Activated CD4-positive, alpha-beta T cell treated with anti-CD3 and anti-CD28 coated beads for 48 hours (primary cell): ENCODE data around the gene DEGS2.
"Not testable (repeated sequence)": the region's sequence is repeated elsewhere in the genome, so short reads cannot be mapped to it uniquely, and the experiment has no call there.

Experiments used
- DNase-seq: peaks from one replicate; pipeline ENCODE4 v3.0.0-alpha.2; 2020

Gene DEGS2

GRCh38 chr14:100178691-100179090, 19.2 kb upstream of the DEGS2 start:
- no peak for DNase-seq

- no peak for DNase-seq
Observed at GRCh38 chr14:100176811-100177327, 17.4 kb upstream of the DEGS2 start.

- DNase-seq: no peak
Observed at GRCh38 chr14:100173353-100173752, 13.9 kb upstream of the DEGS2 start.

DNA sequence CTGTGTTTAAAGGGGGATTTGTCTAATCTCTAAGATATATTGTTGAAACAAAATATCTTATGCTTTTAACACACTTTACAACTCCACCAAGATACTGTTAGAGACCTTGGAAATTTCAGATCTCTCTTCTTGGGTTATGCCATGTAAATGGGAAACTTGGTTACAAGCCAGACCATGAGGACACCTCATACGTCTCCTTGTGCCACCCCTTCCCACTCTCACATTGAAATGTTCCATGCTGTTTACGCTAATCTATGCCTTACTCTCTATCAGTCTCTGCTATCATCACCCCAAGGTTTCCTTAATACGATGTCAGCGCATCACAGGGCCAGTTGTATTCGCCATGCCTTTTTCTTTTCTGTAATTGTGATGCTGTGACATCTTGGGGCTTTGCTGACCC, 13.4 kb upstream of the DEGS2 start:
- no peak for DNase-seq

GRCh38 chr14:100170880-100171279, 11.4 kb upstream of the DEGS2 start:
- no peak for DNase-seq

DNA sequence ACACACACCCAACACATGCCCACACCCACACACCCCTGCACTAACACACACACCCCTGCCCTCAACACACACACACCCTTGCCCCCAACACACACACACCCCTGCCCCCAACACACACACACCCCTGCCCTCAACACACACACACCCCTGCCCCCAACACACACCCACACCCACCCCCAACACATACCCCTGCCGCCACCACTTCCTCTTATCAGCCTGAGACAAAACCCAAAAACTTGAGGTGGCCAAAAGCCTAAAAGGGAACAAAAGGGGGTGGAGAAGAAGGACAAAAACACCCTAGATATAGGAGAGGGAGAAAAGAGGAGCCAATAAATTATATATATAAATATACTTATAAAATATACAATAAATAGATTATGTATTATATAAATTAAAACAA, 9.1 kb upstream of the DEGS2 start:
- no peak for DNase-seq

DNA sequence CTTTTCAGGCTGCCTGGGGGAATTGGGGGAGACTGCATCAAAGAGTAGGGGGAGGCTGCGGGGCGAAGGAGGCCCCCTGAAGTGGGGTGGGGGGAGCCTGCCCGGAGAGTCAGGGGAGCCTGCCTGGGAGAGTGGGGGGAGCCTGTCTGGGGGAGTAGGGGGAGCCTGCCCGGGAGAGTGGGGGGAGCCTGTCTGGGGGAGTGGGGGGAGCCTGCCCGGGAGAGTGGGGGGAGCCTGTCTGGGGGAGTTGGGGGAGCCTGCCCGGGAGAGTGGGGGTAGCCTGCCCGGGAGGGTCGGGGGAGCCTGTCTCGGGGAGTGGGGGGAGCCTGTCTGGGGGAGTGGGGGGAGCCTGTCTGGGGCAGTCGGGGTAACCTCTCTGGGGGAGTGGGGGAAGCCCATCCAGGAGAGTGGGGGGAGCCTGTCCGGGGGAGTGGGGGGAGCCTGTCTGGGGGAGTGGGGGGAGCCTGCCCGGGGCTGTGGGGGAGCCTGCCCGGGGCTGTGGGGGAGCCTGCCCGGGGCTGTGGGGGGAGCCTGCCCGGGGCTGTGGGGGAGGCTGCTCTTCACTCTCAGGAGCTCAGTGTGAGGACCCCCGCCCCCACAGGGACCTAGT, 6.5 kb upstream of the DEGS2 start:
- DNase-seq: no peak

GRCh38 chr14:100165376-100165775, 5.9 kb upstream of the DEGS2 start:
- DNase-seq: no peak

DNA sequence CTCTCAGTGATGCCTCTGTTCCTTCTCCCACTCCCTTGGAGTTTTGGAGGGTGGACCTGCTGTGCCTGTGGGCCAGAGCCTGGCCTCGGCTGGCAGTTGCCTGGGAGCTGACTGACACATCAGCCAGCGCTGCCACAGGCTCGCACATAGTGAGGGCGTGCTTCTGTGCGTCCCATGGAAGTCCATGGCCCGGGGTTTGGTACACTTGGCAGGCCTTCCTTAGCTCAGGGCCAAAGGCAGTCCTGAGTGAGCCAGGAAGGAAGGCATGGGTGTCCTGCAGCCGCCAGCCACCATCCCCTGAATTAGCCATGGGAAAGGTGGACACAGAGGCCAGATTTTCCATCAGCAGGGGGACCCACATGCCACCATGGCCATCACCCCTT, 1.1 kb upstream of the DEGS2 start:
- DNase-seq: no peak

GRCh38 chr14:100159865-100160533, 554 bp upstream of the DEGS2 start:
- DNase-seq: peak; percentile 33

- DNase-seq: no peak
Observed at GRCh38 chr14:100158566-100159093, 815 bp downstream of the DEGS2 start.

DNA sequence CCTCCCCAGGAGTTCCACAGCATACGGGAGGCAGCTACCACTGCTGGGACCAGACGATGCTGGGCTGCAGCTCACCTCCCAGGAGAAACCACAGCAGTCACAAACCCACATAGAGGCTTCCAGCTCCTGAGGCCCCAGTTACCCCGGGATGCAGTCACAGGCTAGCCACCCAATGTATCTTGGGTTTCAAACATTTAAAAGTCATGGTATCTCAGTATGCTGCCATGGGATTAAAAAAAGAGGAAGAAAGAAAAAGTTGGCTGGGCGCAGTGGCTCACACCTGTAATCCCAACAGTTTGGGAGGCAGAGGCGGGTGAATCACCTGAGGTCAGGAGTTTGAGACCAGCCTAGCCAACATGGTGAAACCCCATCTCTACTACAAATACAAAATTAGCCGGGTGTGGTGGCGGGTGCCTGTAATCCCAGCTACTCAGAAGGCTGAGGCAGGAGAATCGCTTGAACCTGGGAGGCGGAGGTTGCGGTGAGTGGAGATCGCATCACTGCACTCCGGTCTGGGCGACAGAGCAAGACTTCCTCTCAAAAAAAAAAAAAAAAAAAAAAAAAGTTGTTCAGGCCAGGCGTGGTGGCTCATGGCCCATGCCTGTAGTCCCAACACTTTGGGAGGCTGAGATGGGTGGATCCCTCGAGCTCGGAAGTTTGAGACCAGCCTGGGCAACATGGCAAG, 1.8 kb downstream of the DEGS2 start:
- not testable (repeated sequence) for DNase-seq

GRCh38 chr14:100156776-100157175, 2.7 kb downstream of the DEGS2 start:
- DNase-seq: no peak

- DNase-seq: no peak
Observed at GRCh38 chr14:100155756-100156616, 3.5 kb downstream of the DEGS2 start.

DNA sequence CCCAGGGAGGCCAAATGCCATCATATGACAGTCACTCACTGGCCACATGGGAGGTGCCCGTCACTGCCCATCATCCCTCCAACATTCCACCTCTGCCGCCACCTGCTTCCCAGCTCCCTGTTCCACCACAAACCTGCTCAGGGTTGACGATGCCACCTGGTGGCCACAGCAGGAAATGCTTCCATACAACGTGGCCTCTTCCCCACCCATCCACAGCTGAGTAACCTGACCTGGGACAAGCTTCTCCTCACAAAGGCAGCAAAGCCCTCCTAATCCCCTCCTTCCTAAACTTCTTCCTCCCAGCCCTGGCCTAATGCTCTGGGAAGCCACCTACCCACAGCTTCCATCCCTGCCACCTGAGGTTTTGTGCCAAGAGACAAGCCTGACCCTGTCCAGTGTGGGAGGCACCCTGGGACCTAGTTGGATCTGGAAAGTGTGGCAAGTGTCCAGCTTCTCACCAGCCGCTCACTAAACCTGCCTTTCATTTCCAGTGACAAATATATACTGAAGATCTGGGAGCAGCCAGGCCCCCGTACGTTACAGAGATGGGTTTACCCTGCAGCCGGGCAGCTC, 4.3 kb downstream of the DEGS2 start:
- DNase-seq: peak; percentile 68

DNA sequence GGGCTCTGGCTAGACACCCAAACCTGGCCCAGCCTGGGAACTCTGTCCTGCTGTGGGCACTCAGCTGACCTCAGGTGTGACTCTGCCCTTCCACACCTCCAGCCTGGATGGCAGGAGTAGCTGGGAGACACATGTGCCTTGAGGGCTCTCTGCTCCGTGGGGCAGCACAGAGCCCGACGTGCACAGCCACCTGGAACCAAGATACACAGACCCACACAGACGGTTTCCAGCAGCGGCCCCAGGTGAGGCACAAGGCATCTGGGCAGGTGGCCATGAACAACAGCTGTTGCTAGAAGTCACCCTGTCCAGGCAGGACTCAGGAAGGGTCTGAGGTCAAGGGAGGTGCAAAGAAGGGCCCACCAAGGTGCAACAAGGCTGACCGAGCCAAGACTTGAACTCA, 5.9 kb downstream of the DEGS2 start:
- DNase-seq: no peak

DNA sequence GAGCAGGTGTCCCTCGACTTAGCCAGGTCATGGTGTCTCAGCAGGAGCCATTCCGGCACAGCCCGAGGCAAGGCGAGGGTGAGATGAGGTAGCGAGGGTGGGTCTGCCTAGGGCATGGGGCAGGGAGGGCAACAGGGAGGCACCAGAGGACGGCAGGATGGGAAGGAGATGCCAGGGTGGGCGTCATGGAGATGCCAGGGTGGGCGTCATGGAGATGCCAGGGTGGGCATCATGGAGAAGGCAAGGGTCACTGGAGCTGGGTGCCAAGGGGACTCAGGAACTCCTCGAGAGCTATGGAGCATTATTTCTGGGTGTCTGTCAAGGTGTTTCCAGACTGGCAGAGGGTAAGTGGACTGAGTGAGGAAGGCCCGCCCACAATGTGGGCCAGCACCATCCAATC, 7.4 kb downstream of the DEGS2 start:
- DNase-seq: no peak

DNA sequence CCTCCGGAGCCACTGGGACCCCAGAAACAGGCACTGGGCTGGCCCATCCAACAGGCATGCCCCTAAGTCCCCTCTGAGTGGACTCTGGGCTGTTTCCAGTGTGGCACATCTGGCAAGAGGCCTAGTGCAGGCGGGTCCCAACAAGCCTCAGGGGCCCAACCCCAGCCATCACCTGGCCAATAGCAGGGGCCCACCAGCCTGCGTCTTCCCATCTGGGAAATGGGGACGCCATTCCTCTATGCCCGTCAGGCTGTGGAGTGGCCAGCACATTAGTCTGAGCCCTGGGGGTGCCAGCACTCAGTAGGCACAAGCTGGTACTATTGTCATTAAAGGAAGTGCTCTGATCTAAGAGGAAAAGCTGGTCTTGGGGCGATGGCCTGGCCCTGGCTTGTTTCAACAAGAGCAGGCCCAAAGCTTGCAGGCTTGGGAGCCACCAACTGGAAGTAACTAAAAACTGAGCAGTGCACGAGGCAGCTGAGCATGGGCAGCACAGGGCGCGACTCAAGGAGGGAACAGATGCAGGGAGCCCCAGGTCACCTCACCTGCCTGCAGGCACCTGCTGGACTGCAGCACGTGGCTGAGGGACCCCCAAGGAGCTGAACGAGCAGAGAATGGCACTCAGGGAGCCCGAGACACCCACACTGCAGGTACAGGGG, 8.4 kb downstream of the DEGS2 start:
- no peak for DNase-seq

- no peak for DNase-seq
Observed at GRCh38 chr14:100149851-100150611, 9.4 kb downstream of the DEGS2 start.

- DNase-seq: no peak
Observed at GRCh38 chr14:100148837-100149731, 10.4 kb downstream of the DEGS2 start.
